Endodermal cell (in vitro differentiated cells): ENCODE results near the gene PPP1R36. TPM values are rescaled to one million over a fixed set of nuclear protein-coding genes. Genes with fewer than 3 reads are reported as not detected.

ENCODE experiments used
- DNase-seq: peaks from one replicate; pipeline ENCODE4 v3.0.0-alpha.2; 2017
- H3K27ac ChIP-seq: 2 replicates; pipeline ENCODE4 v1.5.1; 2013; ENCODE audit warnings: mild to moderate bottlenecking, low read depth, low read length, moderate library complexity
- H3K27me3 ChIP-seq: 2 replicates; pipeline ENCODE4 v1.6.1; 2013; ENCODE audit warnings: mild to moderate bottlenecking, low read length, moderate library complexity; ENCODE audit not compliant: insufficient read depth, control insufficient read depth, poor library complexity, severe bottlenecking
- H3K36me3 ChIP-seq: 2 replicates; pipeline ENCODE4 v1.7.0; 2013; ENCODE audit warnings: mild to moderate bottlenecking, low read length, moderate library complexity; ENCODE audit not compliant: control insufficient read depth, insufficient read depth
- H3K4me1 ChIP-seq: one replicate; pipeline ENCODE4 v1.7.0; 2013; ENCODE audit warnings: low read length; ENCODE audit not compliant: control insufficient read depth, insufficient read depth
- H3K4me3 ChIP-seq: 2 replicates; pipeline ENCODE4 v1.5.1; 2013; ENCODE audit warnings: mild to moderate bottlenecking, low read length, moderate library complexity
- H3K9ac ChIP-seq: 2 replicates; pipeline ENCODE4 v1.6.1; 2013; ENCODE audit warnings: mild to moderate bottlenecking, low read length, moderate library complexity; ENCODE audit not compliant: poor library complexity, severe bottlenecking; ENCODE audit errors: extremely low read depth
- H3K9me3 ChIP-seq: 2 replicates; pipeline ENCODE4 v1.6.1; 2013; ENCODE audit warnings: mild to moderate bottlenecking, low read length, moderate library complexity; ENCODE audit not compliant: control insufficient read depth
- H3K27ac Mint-ChIP-seq: 2 replicates; pipeline ENCODE4 v1.8.0; 2020; ENCODE audit warnings: mixed read lengths
- H3K27me3 Mint-ChIP-seq: 2 replicates; pipeline ENCODE4 v1.8.0; 2021; ENCODE audit warnings: mild to moderate bottlenecking, mixed read lengths; ENCODE audit not compliant: insufficient read depth
- H3K36me3 Mint-ChIP-seq: 2 replicates; pipeline ENCODE4 v1.8.0; 2020; ENCODE audit warnings: low read depth, mixed read lengths
- H3K4me1 Mint-ChIP-seq: 2 replicates; pipeline ENCODE4 v1.8.0; 2020; ENCODE audit warnings: mixed read lengths
- H3K4me3 Mint-ChIP-seq: 2 replicates; pipeline ENCODE4 v1.8.0; 2020; ENCODE audit warnings: mild to moderate bottlenecking, moderate library complexity, mixed read lengths
- H3K9me3 Mint-ChIP-seq: 2 replicates; pipeline ENCODE4 v1.8.0; 2020; ENCODE audit warnings: mild to moderate bottlenecking, mixed read lengths
- CTCF ChIP-seq: fragments of 200-600 bp; sonication (generic); conservative IDR thresholded peaks from 2 replicates; pipeline ENCODE4 v1.5.0; 2021; ENCODE audit warnings: antibody characterized with exemption, mild to moderate bottlenecking
- WGBS, 2 experiments: methylation state at CpG; one replicate each; pipeline versions ENCODE4 v1.1.5 to v1.1.7; 2013; ENCODE audit warnings: missing lambda C conversion rate in 2 of 2, mixed read lengths in 1 of 2; ENCODE audit not compliant: insufficient coverage in 1 of 2, insufficient read length in 1 of 2; 5-methylcytosine and 5-hydroxymethylcytosine counted together
- total RNA-seq, 2 donors: library from RNA; stranded (reverse); fragmentation: NEBNext Ultra II Directional in 1 of 2; extraction: Animal tissue kit (Norgen Biotek cat#: 25700) in 1 of 2; gene quantifications; 2 replicates in 1 of 2; 3 replicates in 1 of 2; pipeline ENCODE4 v1.2.1, GENCODE V29; 2021

The PPP1R36 gene
- total RNA-seq, 2 donors from 2014 or later, result 0.24 to 1.2 TPM

- no peak for DNase-seq
- Mint-ChIP-seq H3K4me3 (no peak overlapping the region), H3K27me3 (peaks cover 17% of the 10 kb centered on the region), H3K36me3 (peaks cover 11% of the 10 kb centered on the region), H3K9me3 (peaks cover 26% of the 10 kb centered on the region), H3K4me1 (peaks cover 12% of the 10 kb centered on the region), H3K27ac (no peak overlapping the region)
- TF ChIP-seq CTCF, result no peak
- H3K4me1 ChIP-seq, result peaks cover 4% of the 10 kb centered on the region
- H3K4me3 ChIP-seq, result no peak overlapping the region
- 55 to 73% methylated on average over 2 to 5 of the region's 5 CpGs for WGBS, 2 experiments
- no peaks in the 10 kb centered on the region for H3K36me3 ChIP-seq
- peaks cover 14% of the 10 kb centered on the region for H3K9me3 ChIP-seq
- H3K9ac ChIP-seq, result no peak overlapping the region
- no peak overlapping the region for H3K27ac ChIP-seq
- peaks cover 53% of the 10 kb centered on the region for H3K27me3 ChIP-seq
Measured at GRCh38 chr14:64544607-64545312, 5.0 kb upstream of the PPP1R36 start.

GRCh38 chr14:64549016-64549415 is 745 bp upstream of the PPP1R36 start:
- Mint-ChIP-seq H3K27ac (no peak overlapping the region), H3K4me3 (no peak overlapping the region), H3K4me1 (peaks cover 12% of the 10 kb centered on the region), H3K9me3 (no peaks in the 10 kb centered on the region), H3K36me3 (no peaks in the 10 kb centered on the region), H3K27me3 (peaks cover 25% of the 10 kb centered on the region)
- WGBS, 2 experiments, result 100% methylated on average over 1 of the region's 1 CpG
- Histone ChIP-seq H3K9ac (no peak overlapping the region), H3K36me3 (no peaks in the 10 kb centered on the region), H3K27me3 (peaks cover 41% of the 10 kb centered on the region), H3K4me3 (no peak overlapping the region), H3K4me1 (no peaks in the 10 kb centered on the region), H3K9me3 (no peaks in the 10 kb centered on the region), H3K27ac (no peak overlapping the region)
- no peak for DNase-seq
- no peak for TF ChIP-seq CTCF

- no peak overlapping the region for H3K27ac Mint-ChIP-seq
- Histone ChIP-seq H3K4me1 (no peaks in the 10 kb centered on the region), H3K27me3 (peaks cover 38% of the 10 kb centered on the region), H3K36me3 (no peaks in the 10 kb centered on the region), H3K9ac (no peak overlapping the region), H3K9me3 (no peaks in the 10 kb centered on the region), H3K4me3 (peak overlapping the region; percentile 77), H3K27ac (no peak overlapping the region)
- H3K36me3 Mint-ChIP-seq, result no peaks in the 10 kb centered on the region
- no peak for DNase-seq
- 85 to 86% methylated on average over 4 to 7 of the region's 7 CpGs for WGBS, 2 experiments
- H3K4me3 Mint-ChIP-seq, result peak overlapping the region; percentile 51
- H3K9me3 Mint-ChIP-seq, result no peaks in the 10 kb centered on the region
- peaks cover 7% of the 10 kb centered on the region for H3K4me1 Mint-ChIP-seq
- H3K27me3 Mint-ChIP-seq, result peaks cover 25% of the 10 kb centered on the region
- no peak for TF ChIP-seq CTCF
Measured at GRCh38 chr14:64550621-64551333, 1.0 kb downstream of the PPP1R36 start.
